Esophagus muscularis mucosa (tissue), 3 donors: ENCODE data around the gene PNPLA7.

Experiments used
- CTCF ChIP-seq, 3 experiments: fragments of 200-600 bp in 2 of 3; fragments of 450-650 bp in 1 of 3; sonication (generic) in 2 of 3; IDR thresholded peaks; one replicate each; pipeline ENCODE4 v1.5.1; 2017 to 2019; ENCODE audit warnings: antibody characterized with exemption in 3 of 3, mild to moderate bottlenecking in 2 of 3, moderate library complexity in 1 of 3
- POLR2A ChIP-seq: fragments of 450-650 bp; IDR thresholded peaks from one replicate; pipeline ENCODE4 v1.6.1; 2017; ENCODE audit warnings: antibody characterized with exemption, moderate library complexity, mild to moderate bottlenecking, low read depth
- POLR2AphosphoS5 ChIP-seq, 2 donors: sonication (generic); formaldehyde crosslinking; IDR thresholded peaks; one replicate each; pipeline ENCODE4 v1.6.1; 2017; ENCODE audit warnings: antibody characterized with exemption in 2 of 2

GRCh38 chr9:137428841-137429545 is 121.2 kb downstream of the PNPLA7 start:
- no peak for TF ChIP-seq CTCF (IDR thresholded peaks at IDR 0.05)
- no peak for TF ChIP-seq POLR2A
- TF ChIP-seq POLR2AphosphoS5 (IDR thresholded peaks at IDR 0.05): no peak
